NCI-H510A treated with DMSO at 0.1 percent for 48 hours (cell line): Measurements from ENCODE around the gene APEH.
A peak's percentile ranks its signal among the peaks of the same experiment; 100 is the strongest.
"Not testable (repeated sequence)": the region's sequence is repeated elsewhere in the genome, so short reads cannot be mapped to it uniquely, and the experiment has no call there.

Experiments
- DNase-seq: peaks from one replicate; lab custom pipeline; 2025; lab: John Stamatoyannopoulos, UW

The APEH gene

GRCh38 chr3:49690856-49691255 lies 16.7 kb downstream of the APEH start:
- not testable (repeated sequence) for DNase-seq

GRCh38 chr3:49691481-49691880 lies 17.3 kb downstream of the APEH start:
- not testable (repeated sequence) for DNase-seq

GRCh38 chr3:49694409-49695070 lies 20.4 kb downstream of the APEH start:
- not testable (repeated sequence) for DNase-seq

- DNase-seq = not testable (repeated sequence)
These were observed 21.3 kb downstream of the APEH start for GRCh38 chr3:49695350-49696015.

- no peak for DNase-seq
These were observed 25.3 kb downstream of the APEH start for GRCh38 chr3:49699281-49699979.

GRCh38 chr3:49700014-49700413 lies 25.9 kb downstream of the APEH start:
- no peak for DNase-seq

GRCh38 chr3:49700453-49701128 lies 26.4 kb downstream of the APEH start:
- DNase-seq = no peak

- no peak for DNase-seq
These were observed 27.4 kb downstream of the APEH start for GRCh38 chr3:49701388-49702077.

- no peak for DNase-seq
These were observed 28.5 kb downstream of the APEH start for GRCh38 chr3:49702672-49703071.

GRCh38 chr3:49703443-49703927 lies 29.3 kb downstream of the APEH start:
- DNase-seq = peak; percentile 31

GRCh38 chr3:49703956-49704355 lies 29.8 kb downstream of the APEH start:
- no peak for DNase-seq

- no peak for DNase-seq
These were observed 30.5 kb downstream of the APEH start for GRCh38 chr3:49704629-49705028.

- no peak for DNase-seq
These were observed 31.3 kb downstream of the APEH start for GRCh38 chr3:49705390-49705960.

- no peak for DNase-seq
These were observed 32.4 kb downstream of the APEH start for GRCh38 chr3:49706456-49707112.

GRCh38 chr3:49707113-49707480 lies 32.9 kb downstream of the APEH start:
- no peak for DNase-seq

- no peak for DNase-seq
These were observed 35.7 kb downstream of the APEH start for GRCh38 chr3:49709852-49710251.

- no peak for DNase-seq
These were observed 37.3 kb downstream of the APEH start for GRCh38 chr3:49711489-49711888.

- no peak for DNase-seq
These were observed 38.0 kb downstream of the APEH start for GRCh38 chr3:49712166-49712565.

- no peak for DNase-seq
These were observed 38.6 kb downstream of the APEH start for GRCh38 chr3:49712631-49713317.

GRCh38 chr3:49713336-49714105 lies 39.4 kb downstream of the APEH start:
- DNase-seq = no peak
